Anterior cingulate cortex (tissue), 58 donors: ENCODE results near the gene SLC6A8.
"Not testable (repeated sequence)": the region's sequence is repeated elsewhere in the genome, so short reads cannot be mapped to it uniquely, and the experiment has no call there.

ENCODE experiments used
- DNase-seq, 58 donors: peaks; one replicate each; lab custom pipeline; 2025; lab: John Stamatoyannopoulos, UW

SLC6A8 gene

GRCh38 chrX:153704021-153704526 is 16.3 kb downstream of the SLC6A8 start:
- no peak for DNase-seq

GRCh38 chrX:153704631-153705402 is 17.1 kb downstream of the SLC6A8 start:
- DNase-seq, result peak in 1 of 58 donors; percentile 29

GRCh38 chrX:153705403-153706060 is 17.8 kb downstream of the SLC6A8 start:
- not testable (repeated sequence) for DNase-seq

GRCh38 chrX:153706799-153707198 is 19.1 kb downstream of the SLC6A8 start:
- DNase-seq, result no peak

GRCh38 chrX:153707406-153707805 is 19.7 kb downstream of the SLC6A8 start:
- DNase-seq, result no peak

- peak in 50 of 58 donors; percentile 2 to 68 (median 42) for DNase-seq
Measured at GRCh38 chrX:153708415-153708814, 20.7 kb downstream of the SLC6A8 start.

GRCh38 chrX:153709726-153710674 is 22.3 kb downstream of the SLC6A8 start:
- DNase-seq, result no peak

- no peak for DNase-seq
Measured at GRCh38 chrX:153714256-153714655, 26.5 kb downstream of the SLC6A8 start.

- DNase-seq, result no peak
Measured at GRCh38 chrX:153717445-153717844, 29.7 kb downstream of the SLC6A8 start.

- no peak for DNase-seq
Measured at GRCh38 chrX:153719238-153719637, 31.5 kb downstream of the SLC6A8 start.

- DNase-seq, result no peak
Measured at GRCh38 chrX:153719701-153720100, 32.0 kb downstream of the SLC6A8 start.

- no peak for DNase-seq
Measured at GRCh38 chrX:153722704-153723350, 35.1 kb downstream of the SLC6A8 start.

- peak in 1 of 58 donors; percentile 24 for DNase-seq
Measured at GRCh38 chrX:153723351-153724251, 35.9 kb downstream of the SLC6A8 start.

- DNase-seq, result peak in 57 of 58 donors; percentile 2 to 92 (median 83)
Measured at GRCh38 chrX:153724252-153725038, 36.7 kb downstream of the SLC6A8 start, which contains the start of the genes ABCD1 and BCAP31. Gene ABCD1 (plus strand): TSS chrX:153724856. CDS start chrX:153725267, 411 bp downstream. Gene BCAP31 (minus strand): TSS chrX:153724387. CDS start chrX:153723244, 1,143 bp downstream.

GRCh38 chrX:153725039-153725831 is 37.5 kb downstream of the SLC6A8 start:
- DNase-seq, result no peak

GRCh38 chrX:153725832-153726285 is 38.1 kb downstream of the SLC6A8 start:
- peak in 2 of 58 donors; percentile 3 to 21 for DNase-seq
